Panc1 (cell line): ENCODE results near the gene UHRF2.

Source experiments
- CTCF ChIP-seq: fragments of 450-650 bp; IDR thresholded peaks from 2 replicates; pipeline ENCODE4 v1.5.1; 2017; ENCODE audit warnings: mild to moderate bottlenecking
- POLR2AphosphoS5 ChIP-seq: IDR thresholded peaks from 2 replicates; pipeline ENCODE4 v1.6.1; 2012; ENCODE audit warnings: mild to moderate bottlenecking, low read depth, low read length, moderate library complexity
- REST ChIP-seq, 2 experiments: IDR thresholded peaks; 2 replicates each; pipeline ENCODE4 v1.6.1; 2011 to 2012; ENCODE audit warnings: low read depth in 2 of 2, control low read depth in 1 of 2, low read length in 1 of 2, mild to moderate bottlenecking in 1 of 2, moderate library complexity in 1 of 2; ENCODE audit not compliant: insufficient read depth in 1 of 2
- SIN3A ChIP-seq: IDR thresholded peaks from 2 replicates; pipeline ENCODE4 v1.6.1; 2012; ENCODE audit warnings: low read depth, mild to moderate bottlenecking, low read length, moderate library complexity, borderline replicate concordance; ENCODE audit not compliant: insufficient read depth
- TCF7L2 ChIP-seq: IDR thresholded peaks from 2 replicates; pipeline ENCODE4 v1.6.1; 2011; ENCODE audit warnings: mild to moderate bottlenecking, low read depth, low read length, inconsistent platforms

GRCh38 chr9:6433410-6433809, 20.4 kb downstream of the UHRF2 start:
- TF ChIP-seq CTCF: no peak
- TF ChIP-seq REST (IDR thresholded peaks at IDR 0.05; ENCODE audit: insufficient read depth in 1 of 2, low read depth in 2 of 2, low read length in 1 of 2): no peak
- no peak for TF ChIP-seq SIN3A
- no peak for TF ChIP-seq POLR2AphosphoS5
- TF ChIP-seq TCF7L2: no peak
